Measurements from ENCODE around the gene LOXHD1.

LOXHD1 gene

GRCh38 chr18:46470714-46471113 lies 186.3 kb downstream of the LOXHD1 start:
- no peak for TF ChIP-seq CTCF (IDR thresholded peaks at IDR 0.05; ENCODE audit: low read depth, low read length)
- TF ChIP-seq, protein P1, sequence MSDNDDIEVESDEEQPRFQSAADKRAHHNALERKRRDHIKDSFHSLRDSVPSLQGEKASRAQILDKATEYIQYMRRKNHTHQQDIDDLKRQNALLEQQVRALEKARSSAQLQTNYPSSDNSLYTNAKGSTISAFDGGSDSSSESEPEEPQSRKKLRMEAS (IDR thresholded peaks at IDR 0.05; ENCODE audit: low read depth, low read length), result no peak
- TF ChIP-seq MYC (IDR thresholded peaks at IDR 0.05; ENCODE audit: low read depth, low read length), result no peak
- DNase-seq (ENCODE audit: low read depth), result no peak
- H3K4me3 ChIP-seq (ENCODE audit: low read depth, low read length), result no peak overlapping the region

- TF ChIP-seq MYC (IDR thresholded peaks at IDR 0.05; ENCODE audit: low read depth, low read length), result no peak
- no peak for DNase-seq (ENCODE audit: low read depth)
- no peak overlapping the region for H3K4me3 ChIP-seq (ENCODE audit: low read depth, low read length)
Measured at GRCh38 chr18:46469186-46469915, 187.7 kb downstream of the LOXHD1 start.

DNA sequence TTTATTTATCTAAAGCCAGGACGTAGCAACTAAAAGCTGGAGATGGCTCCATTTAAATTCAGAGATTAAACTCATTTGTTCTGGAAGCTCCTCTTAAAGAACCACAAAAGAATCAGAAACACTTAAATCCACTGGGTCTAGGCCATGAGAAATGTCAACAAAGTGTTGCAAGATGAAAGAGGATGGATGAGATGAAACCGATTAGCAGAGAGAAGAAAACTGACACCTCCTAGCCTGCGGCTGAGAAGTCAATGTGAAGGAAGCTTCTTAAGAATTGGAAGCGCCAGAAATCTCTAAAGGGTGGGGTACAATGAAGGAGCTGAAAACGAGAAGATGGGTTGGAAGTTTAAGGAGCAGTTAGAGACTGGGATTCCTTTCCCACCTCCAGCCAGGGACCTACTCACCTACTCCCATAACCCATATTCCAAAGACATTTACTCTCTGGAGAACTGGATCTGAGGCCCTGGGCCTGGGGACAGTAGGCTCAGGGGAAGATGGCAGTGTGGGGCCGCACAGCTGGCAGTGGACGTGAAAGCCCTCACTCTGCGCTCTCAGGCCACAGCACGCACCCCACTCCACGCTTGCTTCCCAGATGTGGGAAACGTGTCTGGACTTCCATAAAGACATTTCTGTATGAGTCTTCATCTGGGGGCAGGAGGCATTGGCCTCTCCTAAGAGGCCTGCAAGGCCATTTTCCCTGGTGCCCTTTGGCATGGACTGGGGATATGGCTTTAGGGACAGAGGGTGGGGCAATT lies 188.4 kb downstream of the LOXHD1 start:
- DNase-seq (ENCODE audit: low read depth), result no peak
- no peak overlapping the region for H3K4me3 ChIP-seq (ENCODE audit: low read depth, low read length)
- TF ChIP-seq MYC (IDR thresholded peaks at IDR 0.05; ENCODE audit: low read depth, low read length) (no peak), POLR2A (IDR thresholded peaks at IDR 0.05; ENCODE audit: extremely low read depth, insufficient read length) (no peak), CTCF (IDR thresholded peaks at IDR 0.05; ENCODE audit: low read depth, low read length) (no peak)
- TF ChIP-seq, protein P1 (IDR thresholded peaks at IDR 0.05; ENCODE audit: low read depth, low read length), result no peak

DNA sequence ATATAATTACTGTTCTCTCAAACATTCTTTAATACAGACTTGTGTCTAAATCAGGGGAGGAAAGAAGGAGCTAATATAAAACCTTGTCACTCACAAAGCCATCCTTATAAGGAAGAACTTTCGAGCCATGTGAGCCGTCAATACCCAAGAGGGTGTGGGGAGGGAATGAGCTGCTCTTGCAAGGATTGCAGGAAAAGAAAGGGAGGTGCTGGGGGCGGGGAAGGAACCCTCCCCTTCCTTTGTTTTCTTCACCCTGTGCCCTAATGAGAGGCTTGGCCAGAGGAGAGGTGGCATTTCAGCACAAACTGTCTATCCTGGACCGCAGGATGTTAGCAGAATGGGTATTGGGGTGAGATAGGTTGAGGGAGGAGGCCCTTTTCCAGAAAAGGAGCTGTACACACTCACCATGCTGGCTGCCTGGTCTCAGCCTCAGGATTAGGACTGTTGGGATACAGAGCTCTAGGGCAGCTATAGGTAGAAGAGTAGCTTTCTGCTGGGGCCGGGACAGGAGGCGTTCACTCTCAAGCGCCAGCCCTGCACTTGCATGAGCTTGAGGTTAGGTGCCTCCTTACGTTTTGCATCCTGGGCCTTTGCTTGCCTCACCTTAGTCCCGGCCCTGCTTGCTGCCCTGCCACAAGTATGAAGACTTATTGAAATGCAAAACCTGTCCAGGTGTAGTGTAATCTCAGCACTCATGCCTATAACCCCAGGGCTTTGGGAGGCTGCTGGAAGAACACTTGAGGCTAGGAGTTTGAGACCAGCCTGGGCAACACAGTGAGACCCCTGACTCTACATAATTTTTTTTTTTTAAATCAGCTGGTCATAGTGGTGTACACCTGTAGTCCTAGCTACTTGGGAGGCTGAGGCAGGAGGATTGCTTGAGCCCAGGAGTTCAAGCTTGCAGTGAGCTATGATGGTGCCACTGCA lies 190.5 kb downstream of the LOXHD1 start:
- no peak overlapping the region for H3K4me3 ChIP-seq (ENCODE audit: low read depth, low read length)
- TF ChIP-seq CTCF (IDR thresholded peaks at IDR 0.05; ENCODE audit: low read depth, low read length), result no peak
- TF ChIP-seq POLR2A (IDR thresholded peaks at IDR 0.05; ENCODE audit: extremely low read depth, insufficient read length), result no peak
- no peak for TF ChIP-seq MYC (IDR thresholded peaks at IDR 0.05; ENCODE audit: low read depth, low read length)
- TF ChIP-seq, protein P1 (IDR thresholded peaks at IDR 0.05; ENCODE audit: low read depth, low read length), result no peak
- DNase-seq (ENCODE audit: low read depth), result no peak

DNA sequence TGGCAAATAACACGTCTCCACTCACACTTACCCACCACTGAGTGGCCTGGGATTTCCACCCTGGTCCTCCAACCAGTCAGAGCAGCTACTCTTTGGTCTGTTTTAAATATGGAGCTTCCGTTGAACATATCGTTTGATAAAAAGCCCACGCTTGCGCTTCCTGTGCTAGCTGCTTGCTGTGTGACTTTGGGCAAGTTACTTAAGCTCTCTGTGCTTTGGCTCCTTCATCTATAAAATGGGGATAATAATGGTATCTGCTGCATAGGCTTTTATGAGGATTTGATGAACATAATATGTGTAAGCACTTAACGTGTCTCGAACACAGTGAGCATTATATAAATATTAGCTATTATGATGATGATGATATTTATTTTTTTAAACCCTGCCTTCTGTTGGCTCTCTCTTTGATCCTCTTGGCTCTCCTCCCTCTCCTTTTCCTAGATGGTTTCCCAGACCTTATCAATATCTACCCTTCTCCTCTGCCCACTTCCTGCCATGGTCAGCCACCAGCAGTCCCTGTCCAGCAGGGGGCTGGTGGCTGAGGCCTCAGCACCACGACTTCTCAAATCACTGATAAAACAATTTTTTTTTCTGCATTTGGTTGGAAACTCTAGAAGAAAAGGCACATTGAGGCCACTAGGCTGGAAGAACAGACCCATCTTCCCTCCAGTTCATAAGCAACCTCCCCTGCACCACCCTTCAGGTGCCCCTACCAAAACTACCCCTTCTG lies 191.9 kb downstream of the LOXHD1 start:
- H3K4me3 ChIP-seq (ENCODE audit: low read depth, low read length), result no peak overlapping the region
- no peak for TF ChIP-seq POLR2A (IDR thresholded peaks at IDR 0.05; ENCODE audit: extremely low read depth, insufficient read length)
- TF ChIP-seq, protein P1 (IDR thresholded peaks at IDR 0.05; ENCODE audit: low read depth, low read length), result no peak
- no peak for TF ChIP-seq MYC (IDR thresholded peaks at IDR 0.05; ENCODE audit: low read depth, low read length)
- TF ChIP-seq CTCF (IDR thresholded peaks at IDR 0.05; ENCODE audit: low read depth, low read length), result peak; percentile 22
- no peak for DNase-seq (ENCODE audit: low read depth)
